Lower lobe of right lung (tissue), 2 donors: Measurements from ENCODE around the gene PLA2G4F. TPM values are rescaled to one million over a fixed set of nuclear protein-coding genes. Genes with fewer than 3 reads are reported as not detected.

ENCODE experiments used
- ATAC-seq, 2 donors: fragments of 200-7000 bp; cut with Tn5 transposase; one replicate each; pipeline ENCODE4 v1.9.1; 2020 to 2022; ENCODE audit warnings: mild to moderate bottlenecking in 2 of 2, moderate library complexity in 2 of 2
- DNase-seq: peaks from one replicate; pipeline ENCODE4 v3.0.0-alpha.2; 2020
- H3K27ac ChIP-seq: fragments of 200-600 bp; one replicate; pipeline ENCODE4 v1.8.0; 2022
- H3K27me3 ChIP-seq: fragments of 200-600 bp; one replicate; pipeline ENCODE4 v1.8.0; 2022; ENCODE audit warnings: low read depth
- H3K36me3 ChIP-seq: fragments of 200-600 bp; one replicate; pipeline ENCODE4 v1.8.0; 2022; ENCODE audit warnings: mild to moderate bottlenecking
- H3K4me1 ChIP-seq: fragments of 200-600 bp; one replicate; pipeline ENCODE4 v1.8.0; 2022
- H3K4me3 ChIP-seq: fragments of 200-600 bp; one replicate; pipeline ENCODE4 v1.8.0; 2022; ENCODE audit warnings: mild to moderate bottlenecking
- H3K9me3 ChIP-seq: fragments of 200-600 bp; one replicate; pipeline ENCODE4 v1.8.0; 2022
- intact Hi-C: fragments of 100-400 bp; cut with DNase I; formaldehyde crosslinking; loops from one replicate; pipeline ENCODE4 v1.11.0; 2022
- total RNA-seq: library from RNA; stranded (reverse); fragmentation: NEBNext Ultra II Directional; extraction: Animal tissue kit (Norgen Biotek cat#: 25700); gene quantifications from one replicate; pipeline ENCODE4 v1.2.1, GENCODE V29; 2021
- TF ChIP-seq, protein P1 (sequence below): fragments of 200-600 bp; IDR thresholded peaks from one replicate; pipeline ENCODE4 v1.8.0; 2022; ENCODE audit warnings: antibody characterized with exemption, mild to moderate bottlenecking
- donor health status: DM: no; HTN: yes; CAD: no; lungs with severe emphysema.

The PLA2G4F gene
- total RNA-seq, 1 donor from 2014 or later: 99.0 TPM

DNA sequence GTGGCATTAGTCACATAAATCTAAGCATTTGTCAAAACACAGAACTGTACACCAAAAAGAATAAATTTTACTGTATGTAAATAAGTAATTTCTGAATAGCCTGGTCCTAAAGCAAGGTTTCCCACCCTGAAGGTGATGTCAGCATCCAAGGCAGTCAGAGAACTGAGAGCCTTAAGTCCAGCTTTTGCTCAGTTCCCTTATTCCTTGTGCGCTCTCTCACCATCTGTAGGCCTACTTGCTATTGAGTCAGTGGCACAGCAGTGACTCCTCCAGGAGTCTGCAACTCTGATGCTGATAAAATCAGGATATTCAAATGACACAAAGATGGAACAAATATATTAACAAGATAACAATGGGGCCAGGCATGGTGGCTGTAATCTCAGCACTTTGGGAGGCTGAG, 29.4 kb upstream of the PLA2G4F start:
- Histone ChIP-seq H3K4me3 (no peak overlapping the region), H3K9me3 (no peaks in the 10 kb centered on the region), H3K4me1 (no peaks in the 10 kb centered on the region), H3K27ac (no peak overlapping the region), H3K36me3 (peaks cover 99% of the 10 kb centered on the region), H3K27me3 (no peaks in the 10 kb centered on the region)
- TF ChIP-seq, protein P1, sequence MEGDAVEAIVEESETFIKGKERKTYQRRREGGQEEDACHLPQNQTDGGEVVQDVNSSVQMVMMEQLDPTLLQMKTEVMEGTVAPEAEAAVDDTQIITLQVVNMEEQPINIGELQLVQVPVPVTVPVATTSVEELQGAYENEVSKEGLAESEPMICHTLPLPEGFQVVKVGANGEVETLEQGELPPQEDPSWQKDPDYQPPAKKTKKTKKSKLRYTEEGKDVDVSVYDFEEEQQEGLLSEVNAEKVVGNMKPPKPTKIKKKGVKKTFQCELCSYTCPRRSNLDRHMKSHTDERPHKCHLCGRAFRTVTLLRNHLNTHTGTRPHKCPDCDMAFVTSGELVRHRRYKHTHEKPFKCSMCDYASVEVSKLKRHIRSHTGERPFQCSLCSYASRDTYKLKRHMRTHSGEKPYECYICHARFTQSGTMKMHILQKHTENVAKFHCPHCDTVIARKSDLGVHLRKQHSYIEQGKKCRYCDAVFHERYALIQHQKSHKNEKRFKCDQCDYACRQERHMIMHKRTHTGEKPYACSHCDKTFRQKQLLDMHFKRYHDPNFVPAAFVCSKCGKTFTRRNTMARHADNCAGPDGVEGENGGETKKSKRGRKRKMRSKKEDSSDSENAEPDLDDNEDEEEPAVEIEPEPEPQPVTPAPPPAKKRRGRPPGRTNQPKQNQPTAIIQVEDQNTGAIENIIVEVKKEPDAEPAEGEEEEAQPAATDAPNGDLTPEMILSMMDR: no peak
- intact Hi-C loops: no loop called here
- DNase-seq: no peak
- ATAC-seq: no peak

DNA sequence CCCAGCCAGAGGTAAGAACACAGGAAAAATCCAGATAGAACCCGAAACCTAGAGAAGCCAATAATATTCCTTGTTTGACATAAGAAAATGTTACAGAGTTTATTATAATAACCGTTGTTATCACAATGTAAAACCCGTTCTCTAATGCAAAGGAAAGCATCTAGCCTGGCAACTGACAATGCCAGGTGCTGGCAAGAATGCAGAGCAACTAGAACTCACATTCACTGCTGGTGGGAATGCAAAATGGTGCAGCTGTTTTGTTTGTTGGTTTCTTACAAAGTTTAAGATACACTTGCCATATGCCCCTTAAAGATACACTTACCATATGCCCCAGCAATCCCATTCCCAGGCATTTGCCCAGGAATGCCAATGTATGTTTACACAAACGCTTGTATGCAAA, 28.3 kb upstream of the PLA2G4F start:
- intact Hi-C loops: no loop called here
- no peaks in the 10 kb centered on the region for H3K27me3 ChIP-seq
- H3K36me3 ChIP-seq: peaks cover 99% of the 10 kb centered on the region
- no peak overlapping the region for H3K4me3 ChIP-seq
- ATAC-seq: no peak
- H3K9me3 ChIP-seq: no peaks in the 10 kb centered on the region
- no peaks in the 10 kb centered on the region for H3K4me1 ChIP-seq
- TF ChIP-seq, protein P1: no peak
- no peak overlapping the region for H3K27ac ChIP-seq
- DNase-seq: no peak

DNA sequence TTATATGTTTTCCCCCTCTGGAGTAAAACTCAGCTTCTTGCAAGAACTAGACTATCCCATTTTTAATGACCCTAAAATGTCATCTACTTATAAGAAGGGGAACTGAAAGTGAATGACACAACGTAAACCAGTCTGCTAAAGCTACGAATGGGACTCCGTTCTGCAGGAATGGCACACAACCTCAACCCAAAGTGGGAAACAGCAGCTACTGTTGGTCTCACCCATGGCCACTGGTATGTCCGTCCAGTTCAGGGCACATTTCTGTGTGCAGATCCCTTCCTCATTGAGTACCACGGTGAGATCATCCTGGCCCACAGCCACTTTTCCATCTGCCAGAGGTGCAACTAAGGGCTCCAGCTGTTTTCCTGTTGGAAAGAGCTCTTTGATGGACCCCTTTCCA, 27.9 kb upstream of the PLA2G4F start:
- Histone ChIP-seq H3K27ac (no peak overlapping the region), H3K36me3 (peaks cover 98% of the 10 kb centered on the region), H3K27me3 (no peaks in the 10 kb centered on the region), H3K4me1 (no peaks in the 10 kb centered on the region), H3K9me3 (no peaks in the 10 kb centered on the region), H3K4me3 (no peak overlapping the region)
- TF ChIP-seq, protein P1: no peak
- peak; percentile 68 to 78 for ATAC-seq
- peak; percentile 53 for DNase-seq
- intact Hi-C loops: no loop called here

DNA sequence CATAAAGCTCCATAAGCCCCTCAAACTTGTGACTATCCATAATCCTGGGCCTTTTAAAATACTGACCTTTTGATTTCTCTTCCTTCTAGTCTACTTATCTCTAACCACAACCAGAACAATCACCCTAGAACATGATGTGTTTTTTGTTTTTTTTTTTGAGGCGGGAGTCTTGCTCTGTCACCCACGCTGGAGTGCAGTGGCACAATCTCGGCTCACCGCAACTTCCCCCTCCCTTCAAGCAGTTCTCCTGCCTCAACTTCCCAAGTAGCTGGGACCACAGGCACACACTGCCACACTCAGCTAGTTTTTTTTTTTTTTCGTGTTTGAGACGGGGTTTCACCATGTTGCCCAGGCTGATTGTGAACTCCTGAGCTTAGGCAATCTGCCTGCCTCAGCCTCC, 26.5 kb upstream of the PLA2G4F start:
- Histone ChIP-seq H3K4me3 (no peak overlapping the region), H3K27ac (peak overlapping the region; percentile 39), H3K27me3 (no peaks in the 10 kb centered on the region), H3K36me3 (peaks cover 98% of the 10 kb centered on the region), H3K9me3 (no peaks in the 10 kb centered on the region), H3K4me1 (no peaks in the 10 kb centered on the region)
- intact Hi-C loops: no loop called here
- TF ChIP-seq, protein P1: no peak
- peak; percentile 81 for DNase-seq
- ATAC-seq: peak; percentile 75 to 81

DNA sequence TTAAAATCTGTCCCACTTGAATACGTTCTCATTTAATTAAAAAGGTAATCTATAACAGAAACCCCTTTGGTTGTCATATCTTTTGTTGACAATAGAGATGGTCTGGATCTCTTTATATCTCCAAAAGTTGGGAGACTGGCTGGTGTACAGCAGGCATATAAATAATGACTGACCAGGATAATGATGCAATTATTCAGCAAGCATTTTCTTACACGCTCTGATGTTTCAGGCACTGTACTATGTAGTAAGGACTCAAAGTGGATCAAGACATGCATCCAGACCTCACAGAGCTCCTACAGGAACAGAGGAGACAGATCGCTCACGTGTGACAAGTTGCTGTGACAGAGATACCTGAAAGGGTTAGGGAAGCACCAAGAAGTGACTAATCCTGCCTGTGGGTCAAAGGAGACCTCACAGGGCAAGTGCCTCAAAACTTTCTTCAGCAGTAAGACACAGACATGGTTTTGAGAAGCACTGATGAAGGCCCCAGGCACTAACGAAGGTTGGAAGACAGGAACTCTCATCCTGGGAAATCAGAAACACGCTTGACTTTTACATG, 26.0 kb upstream of the PLA2G4F start:
- DNase-seq: no peak
- intact Hi-C loops: no loop called here
- TF ChIP-seq, protein P1: no peak
- Histone ChIP-seq H3K27ac (peak overlapping the region; percentile 39), H3K4me3 (no peak overlapping the region), H3K27me3 (no peaks in the 10 kb centered on the region), H3K4me1 (no peaks in the 10 kb centered on the region), H3K36me3 (peaks cover 98% of the 10 kb centered on the region), H3K9me3 (no peaks in the 10 kb centered on the region)
- peak in 1 of 2 donors; percentile 41 for ATAC-seq
